Endothelial cell of umbilical vein (primary cell): Measurements from ENCODE around the gene TAS1R3.

Experiments
- CTCF ChIP-seq, 2 donors: IDR thresholded peaks; 1 replicate in 1 of 2; 2 replicates in 1 of 2; pipeline ENCODE4 v1.5.1; 2011; ENCODE audit warnings: low read length in 2 of 2, mild to moderate bottlenecking in 2 of 2, moderate library complexity in 2 of 2, control low read depth in 1 of 2, inconsistent platforms in 1 of 2, low read depth in 1 of 2; ENCODE audit not compliant: insufficient read depth in 1 of 2; ENCODE audit errors: extremely low read depth in 1 of 2
- EZH2 ChIP-seq: IDR thresholded peaks from 2 replicates; pipeline ENCODE4 v1.6.1; 2012; ENCODE audit warnings: borderline replicate concordance, low read depth, mild to moderate bottlenecking, moderate library complexity, low read length, inconsistent platforms; ENCODE audit not compliant: severe bottlenecking
- FOS ChIP-seq: IDR thresholded peaks from 2 replicates; pipeline ENCODE4 v1.6.1; 2011; ENCODE audit warnings: mild to moderate bottlenecking, low read length, moderate library complexity, borderline replicate concordance; ENCODE audit not compliant: insufficient read depth
- JUN ChIP-seq: IDR thresholded peaks from 2 replicates; pipeline ENCODE4 v1.6.1; 2011; ENCODE audit warnings: borderline replicate concordance, low read depth; ENCODE audit not compliant: insufficient read length, insufficient read depth
- MAX ChIP-seq: IDR thresholded peaks from 2 replicates; pipeline ENCODE4 v1.6.1; 2011; ENCODE audit not compliant: insufficient read depth, insufficient read length
- MYC ChIP-seq: IDR thresholded peaks from one replicate; pipeline ENCODE4 v1.6.1; 2011; ENCODE audit warnings: mild to moderate bottlenecking, low read depth, low read length
- POLR2A ChIP-seq: IDR thresholded peaks from 2 replicates; pipeline ENCODE4 v1.6.1; 2012; ENCODE audit warnings: low read depth, mild to moderate bottlenecking, control low read depth, low read length
- POLR2AphosphoS5 ChIP-seq: IDR thresholded peaks from 2 replicates; pipeline ENCODE4 v1.6.1; 2012; ENCODE audit warnings: low read depth, mild to moderate bottlenecking, control low read depth, low read length, moderate library complexity; ENCODE audit not compliant: insufficient read depth

- TF ChIP-seq CTCF (IDR thresholded peaks at IDR 0.05; ENCODE audit: extremely low read depth in 1 of 2, insufficient read depth in 1 of 2, low read depth in 1 of 2, low read length in 2 of 2) = no peak
- no peak for TF ChIP-seq MAX
- no peak for TF ChIP-seq POLR2A
- no peak for TF ChIP-seq MYC
- TF ChIP-seq POLR2AphosphoS5 = no peak
- TF ChIP-seq EZH2 = no peak
- TF ChIP-seq JUN = no peak
- no peak for TF ChIP-seq FOS
Measured at GRCh38 chr1:1335283-1335682, 4.2 kb downstream of the TAS1R3 start.
